GM12878 (cell line): ENCODE data around the gene WAS. TPM values are rescaled to one million over a fixed set of nuclear protein-coding genes. Genes with fewer than 3 reads are reported as not detected.

ENCODE experiments used
- ATAC-seq: fragments of 200-7000 bp; cut with Tn5 transposase; 3 replicates; pipeline ENCODE4 v1.9.1; 2020; ENCODE audit warnings: mild to moderate bottlenecking, moderate library complexity
- BruUV-seq: library from RNA; stranded (reverse); fragments of 400-500 nt; replicated peaks from 2 replicates; lab custom pipeline; 2021; lab: Mats Ljungman, UMichigan
- CTCF ChIA-PET: fragments of 300-600 bp; sonication (Branson Sonifier 250); formaldehyde crosslinking; extraction: SDS; loops from one replicate; lab custom pipeline; 2021; ENCODE audit warnings: inconsistent platforms; lab: Yijun Ruan, JAX
- POLR2A ChIA-PET: fragments of 350-600 bp; formaldehyde crosslinking; extraction: SDS; loops from one replicate; lab custom pipeline; 2021; ENCODE audit warnings: inconsistent platforms; lab: Charles Lee
- RAD21 ChIA-PET: fragments of 300-600 bp; sonication (Branson Sonifier 250); formaldehyde crosslinking; loops from one replicate; lab custom pipeline; 2023; ENCODE audit warnings: antibody characterized with exemption; ENCODE audit not compliant: unreplicated experiment; lab: Charles Lee
- SMC1A ChIA-PET: fragments of 300-600 bp; sonication (Branson Sonifier 250); formaldehyde crosslinking; loops from one replicate; lab custom pipeline; 2023; ENCODE audit not compliant: unreplicated experiment, uncharacterized antibody; lab: Charles Lee
- DNase-seq: peaks from one replicate; pipeline ENCODE4 v3.0.0-alpha.2; 2011; ENCODE audit warnings: low read depth, low spot score
- FAIRE-seq: peaks from 3 replicates; lab custom pipeline; 2011; peaks lifted over from hg19 to GRCh38; lab: Jason Lieb, UNC
- H2AFZ ChIP-seq: 2 replicates; pipeline ENCODE4 v1.6.0; 2011; ENCODE audit warnings: low read depth, low read length, control low read depth; ENCODE audit not compliant: control insufficient read depth
- H3K27ac ChIP-seq: 2 replicates; pipeline ENCODE4 v1.5.1; 2011; ENCODE audit warnings: control low read depth; ENCODE audit not compliant: control insufficient read depth, insufficient read depth
- H3K27me3 ChIP-seq, 2 experiments: replicated peaks in 1 of 2; 2 replicates each; pipeline versions ENCODE4 v1.6.0 to v1.6.1; 2011; ENCODE audit warnings: low read length in 1 of 2; ENCODE audit not compliant: control insufficient read depth in 2 of 2, insufficient read depth in 2 of 2
- H3K36me3 ChIP-seq, 2 experiments: 2 replicates each; pipeline ENCODE4 v1.5.1; 2011; ENCODE audit warnings: low read length in 1 of 2; ENCODE audit not compliant: control insufficient read depth in 2 of 2, insufficient read depth in 2 of 2
- H3K4me1 ChIP-seq: 2 replicates; pipeline ENCODE4 v1.6.1; 2011; ENCODE audit warnings: mild to moderate bottlenecking, low read length, moderate library complexity, mixed read lengths; ENCODE audit not compliant: control insufficient read depth, insufficient read depth
- H3K4me2 ChIP-seq: 2 replicates; pipeline ENCODE4 v1.6.0; 2011; ENCODE audit warnings: control low read depth; ENCODE audit not compliant: control insufficient read depth, insufficient read depth
- H3K4me3 ChIP-seq: fragments of 200-600 bp; sonication (generic); 2 replicates; pipeline ENCODE4 v1.5.1; 2016
- H3K79me2 ChIP-seq: 2 replicates; pipeline ENCODE4 v1.6.0; 2011; ENCODE audit warnings: low read length; ENCODE audit not compliant: control insufficient read depth, insufficient read depth
- H3K9ac ChIP-seq: 2 replicates; pipeline ENCODE4 v1.8.0; 2011; ENCODE audit warnings: low read length, control low read depth, mixed read lengths; ENCODE audit not compliant: control insufficient read depth, insufficient read depth
- H3K9me3 ChIP-seq: replicated peaks from 3 replicates; pipeline ENCODE4 v1.5.1; 2011; ENCODE audit warnings: mild to moderate bottlenecking, low read length; ENCODE audit not compliant: control insufficient read depth, insufficient read depth
- H4K20me1 ChIP-seq: 2 replicates; pipeline ENCODE4 v1.6.0; 2011; ENCODE audit not compliant: control insufficient read depth, insufficient read depth
- HCFC1 ChIP-seq: fragments of 150-350 bp; IDR thresholded peaks from 2 replicates; pipeline ENCODE4 v1.6.1; 2014; ENCODE audit warnings: low read length
- KLF5 ChIP-seq: fragments of 450-650 bp; IDR thresholded peaks from 2 replicates; pipeline ENCODE4 v1.6.1; 2014; ENCODE audit warnings: mild to moderate bottlenecking; ENCODE audit not compliant: partially characterized antibody
- NBN ChIP-seq: fragments of 450-650 bp; IDR thresholded peaks from 2 replicates; pipeline ENCODE4 v1.6.1; 2016
- WGBS: methylation state at CpG from one replicate; pipeline ENCODE4 v1.1.6; 2016; ENCODE audit warnings: low lambda C conversion rate; ENCODE audit not compliant: insufficient replicate concordance, insufficient coverage; ENCODE audit errors: missing lambda C conversion rate; 5-methylcytosine and 5-hydroxymethylcytosine counted together
- in situ Hi-C: fragments of 300-500 bp; cut with MboI; formaldehyde crosslinking; loops from 9 replicates; pipeline ENCODE4 v1.14.3; 2018; ENCODE audit warnings: mixed read lengths
- intact Hi-C: fragments of 100-400 bp; cut with micrococcal nuclease; formaldehyde crosslinking; loops from one replicate; pipeline ENCODE4 v1.14.2; 2022; ENCODE audit not compliant: unreplicated experiment
- polyA plus RNA-seq, 11 experiments: library from polyadenylated mRNA; depleted of rRNA in 4 of 11; unstranded in 6 of 11; stranded (reverse) in 5 of 11; fragments of >200 nt; fragmentation: Nextera tagmentation in 4 of 11; fragmentation: Illumina TruSeq in 1 of 11; extraction: Ambion mirVana in 4 of 11; extraction: Trizol in 1 of 11; gene quantifications; 1 replicate in 1 of 11; 2 replicates in 10 of 11; pipeline versions ENCODE4 v1.2.1 to v1.2.3, GENCODE V29; 2011 to 2016; ENCODE audit warnings: inconsistent platforms in 2 of 11, missing spikeins in 2 of 11, low read depth in 1 of 11
- total RNA-seq, 4 experiments: library from RNA; depleted of rRNA in 3 of 4; stranded (reverse); fragments of >200 nt in 3 of 4; fragmentation: Illumina TruSeq in 1 of 4; extraction: Trizol in 1 of 4; gene quantifications; 2 replicates each; pipeline versions ENCODE4 v1.2.1 to v1.2.3, GENCODE V29; 2013 to 2021
- TF ChIP-seq, protein P1 (sequence below): fragments of 450-650 bp; IDR thresholded peaks from 2 replicates; pipeline ENCODE4 v1.6.1; 2017; ENCODE audit warnings: antibody characterized with exemption, mild to moderate bottlenecking, moderate library complexity
- TF ChIP-seq, protein P2 (sequence below): IDR thresholded peaks from 2 replicates; pipeline ENCODE4 v1.6.1; 2011; ENCODE audit warnings: borderline replicate concordance, low read depth, mild to moderate bottlenecking, moderate library complexity, mixed read lengths, low read length; ENCODE audit not compliant: insufficient read depth; ENCODE audit errors: extremely low read length

WAS gene
- total and polyA plus RNA-seq, 10 of the 15 experiments (the other 5 are each of a cell fraction or from before 2014, with no cell fraction given), result 1.6 to 84.7 (median 23.0) TPM

DNA sequence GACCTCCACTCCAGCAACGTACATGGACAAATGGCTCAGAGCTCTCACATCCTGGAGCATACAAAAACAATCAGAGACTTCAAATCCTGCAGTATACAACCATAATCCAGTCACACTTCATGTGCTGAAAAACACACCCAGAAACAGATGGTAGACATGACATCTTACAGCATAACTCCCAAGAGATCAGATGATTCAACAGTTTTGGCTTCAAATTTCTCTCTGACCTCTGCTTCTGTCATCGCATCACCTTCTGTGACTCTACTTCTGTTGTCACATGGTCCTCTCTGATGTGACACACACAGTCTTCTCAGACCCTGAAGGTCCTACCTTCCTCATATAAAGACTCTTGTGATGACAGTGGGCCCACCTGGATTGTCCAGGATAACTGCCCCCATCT, 31.5 kb downstream of the WAS start (continued):
- TF ChIP-seq, protein P1, sequence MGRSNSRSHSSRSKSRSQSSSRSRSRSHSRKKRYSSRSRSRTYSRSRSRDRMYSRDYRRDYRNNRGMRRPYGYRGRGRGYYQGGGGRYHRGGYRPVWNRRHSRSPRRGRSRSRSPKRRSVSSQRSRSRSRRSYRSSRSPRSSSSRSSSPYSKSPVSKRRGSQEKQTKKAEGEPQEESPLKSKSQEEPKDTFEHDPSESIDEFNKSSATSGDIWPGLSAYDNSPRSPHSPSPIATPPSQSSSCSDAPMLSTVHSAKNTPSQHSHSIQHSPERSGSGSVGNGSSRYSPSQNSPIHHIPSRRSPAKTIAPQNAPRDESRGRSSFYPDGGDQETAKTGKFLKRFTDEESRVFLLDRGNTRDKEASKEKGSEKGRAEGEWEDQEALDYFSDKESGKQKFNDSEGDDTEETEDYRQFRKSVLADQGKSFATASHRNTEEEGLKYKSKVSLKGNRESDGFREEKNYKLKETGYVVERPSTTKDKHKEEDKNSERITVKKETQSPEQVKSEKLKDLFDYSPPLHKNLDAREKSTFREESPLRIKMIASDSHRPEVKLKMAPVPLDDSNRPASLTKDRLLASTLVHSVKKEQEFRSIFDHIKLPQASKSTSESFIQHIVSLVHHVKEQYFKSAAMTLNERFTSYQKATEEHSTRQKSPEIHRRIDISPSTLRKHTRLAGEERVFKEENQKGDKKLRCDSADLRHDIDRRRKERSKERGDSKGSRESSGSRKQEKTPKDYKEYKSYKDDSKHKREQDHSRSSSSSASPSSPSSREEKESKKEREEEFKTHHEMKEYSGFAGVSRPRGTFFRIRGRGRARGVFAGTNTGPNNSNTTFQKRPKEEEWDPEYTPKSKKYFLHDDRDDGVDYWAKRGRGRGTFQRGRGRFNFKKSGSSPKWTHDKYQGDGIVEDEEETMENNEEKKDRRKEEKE, result no peak
- no peak for TF ChIP-seq KLF5
- TF ChIP-seq, protein P2, sequence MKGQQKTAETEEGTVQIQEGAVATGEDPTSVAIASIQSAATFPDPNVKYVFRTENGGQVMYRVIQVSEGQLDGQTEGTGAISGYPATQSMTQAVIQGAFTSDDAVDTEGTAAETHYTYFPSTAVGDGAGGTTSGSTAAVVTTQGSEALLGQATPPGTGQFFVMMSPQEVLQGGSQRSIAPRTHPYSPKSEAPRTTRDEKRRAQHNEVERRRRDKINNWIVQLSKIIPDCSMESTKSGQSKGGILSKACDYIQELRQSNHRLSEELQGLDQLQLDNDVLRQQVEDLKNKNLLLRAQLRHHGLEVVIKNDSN, result no peak
- TF ChIP-seq, all 136 proteins: peak for 0

DNA sequence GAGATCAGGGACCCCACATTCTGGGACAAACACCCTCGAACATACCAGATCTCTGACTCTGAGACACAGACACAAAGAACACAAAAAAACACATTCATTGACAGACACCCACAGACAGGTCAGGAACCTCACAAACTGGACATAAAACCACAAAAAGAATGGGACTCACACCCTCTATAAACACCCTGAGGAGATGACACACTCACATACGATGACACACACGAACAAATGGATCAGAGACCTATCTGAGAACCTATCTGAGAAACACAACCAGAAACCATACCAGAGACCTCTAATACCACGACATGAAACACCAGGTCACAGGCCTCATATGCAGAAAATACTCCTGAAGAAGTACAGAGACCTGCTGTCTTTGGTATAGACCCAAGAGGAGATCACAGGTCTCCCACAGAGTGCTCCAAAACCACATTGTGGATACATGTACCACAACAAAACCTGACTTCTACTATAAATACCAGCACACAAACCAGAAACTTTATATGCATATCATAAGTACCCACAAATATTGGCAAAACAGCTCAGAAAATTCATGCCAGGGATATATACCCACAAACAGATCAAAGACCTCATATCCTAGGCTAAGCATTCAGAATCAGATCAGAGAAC, 32.4 kb downstream of the WAS start:
- Histone ChIP-seq H4K20me1 (no peaks in the 10 kb centered on the region), H3K36me3 (no peaks in the 10 kb centered on the region), H3K4me2 (no peak overlapping the region), H2AFZ (no peak overlapping the region), H3K27me3 (no peaks in the 10 kb centered on the region), H3K9me3 (no peaks in the 10 kb centered on the region; the same call in 2 of the 3 replicates), H3K79me2 (no peaks in the 10 kb centered on the region), H3K4me3 (no peak overlapping the region), H3K4me1 (no peaks in the 10 kb centered on the region), H3K27ac (no peak overlapping the region), H3K9ac (no peak overlapping the region)
- in situ Hi-C loops, result no loop called here
- TF ChIP-seq HCFC1 (no peak), NBN (no peak)
- WGBS, result 27% methylated on average over 4 of the region's 4 CpGs
- ATAC-seq, result no peak
- ChIA-PET POLR2A (no interaction called here), SMC1A (no interaction called here), RAD21 (no interaction called here), CTCF (no interaction called here)
- no peak for FAIRE-seq
- intact Hi-C loops, result no loop called here
- no peak for DNase-seq
- no TSS peak for BruUV-seq
